GM19438 (cell line): ENCODE measurements around the gene NFAT5.
"Not testable (repeated sequence)": the region's sequence is repeated elsewhere in the genome, so short reads cannot be mapped to it uniquely, and the experiment has no call there.

Experiments
- ATAC-seq: cut with Tn5 transposase; IDR thresholded peaks from one replicate; pipeline ENCODE4 v1.9.1; 2021; ENCODE audit warnings: low read depth; ENCODE audit not compliant: unreplicated experiment

The NFAT5 gene

GRCh38 chr16:69726313-69727060 is 160.7 kb downstream of the NFAT5 start, which contains the start of gene NQO1:
Gene NQO1 (minus strand): TSS chr16:69726560. CDS start chr16:69726439, 121 bp downstream.
- peak; percentile 99 for ATAC-seq

GRCh38 chr16:69727916-69728270 is 162.1 kb downstream of the NFAT5 start:
- ATAC-seq = no peak

- ATAC-seq = not testable (repeated sequence)
Measured at GRCh38 chr16:69729030-69729429, 163.3 kb downstream of the NFAT5 start.

GRCh38 chr16:69731280-69731679 is 165.5 kb downstream of the NFAT5 start:
- ATAC-seq = not testable (repeated sequence)

- ATAC-seq = no peak
Measured at GRCh38 chr16:69732101-69732500, 166.3 kb downstream of the NFAT5 start.

- no peak for ATAC-seq
Measured at GRCh38 chr16:69741519-69741918, 175.8 kb downstream of the NFAT5 start.

GRCh38 chr16:69741951-69742904 is 176.5 kb downstream of the NFAT5 start:
- no peak for ATAC-seq

- ATAC-seq = no peak
Measured at GRCh38 chr16:69744363-69745231, 178.8 kb downstream of the NFAT5 start.

- ATAC-seq = no peak
Measured at GRCh38 chr16:69745232-69745612, 179.5 kb downstream of the NFAT5 start.

GRCh38 chr16:69745959-69746358 is 180.2 kb downstream of the NFAT5 start:
- no peak for ATAC-seq

- no peak for ATAC-seq
Measured at GRCh38 chr16:69747115-69747514, 181.3 kb downstream of the NFAT5 start.

- no peak for ATAC-seq
Measured at GRCh38 chr16:69748694-69749345, 183.1 kb downstream of the NFAT5 start.

- no peak for ATAC-seq
Measured at GRCh38 chr16:69754143-69754468, 188.3 kb downstream of the NFAT5 start.
